Lower leg skin (tissue), 4 donors: ENCODE results near the gene AOPEP. TPM values are rescaled to one million over a fixed set of nuclear protein-coding genes. Genes with fewer than 3 reads are reported as not detected.

ENCODE experiments used
- DNase-seq, 2 donors: peaks; one replicate each; pipeline ENCODE4 v3.0.0-alpha.2; 2019; ENCODE audit warnings: low spot score in 2 of 2
- H3K4me3 ChIP-seq: fragments of 200-600 bp; sonication (generic); 2 replicates; pipeline ENCODE4 v1.5.1; 2017; ENCODE audit warnings: mild to moderate bottlenecking, low read depth; ENCODE audit not compliant: poor library complexity, severe bottlenecking
- POLR2A ChIP-seq, 2 donors: fragments of 450-650 bp; IDR thresholded peaks; one replicate each; pipeline ENCODE4 v1.6.1; 2016 to 2017; ENCODE audit warnings: antibody characterized with exemption in 2 of 2, mild to moderate bottlenecking in 1 of 2, moderate library complexity in 1 of 2
- WGBS, 2 donors: methylation state at CpG; one replicate each; pipeline ENCODE4 v1.1.5; 2018; 5-methylcytosine and 5-hydroxymethylcytosine counted together
- intact Hi-C: fragments of 100-400 bp; cut with DNase I; formaldehyde crosslinking; loops from one replicate; pipeline ENCODE4 v1.15.0; 2023; ENCODE audit warnings: low total_unique reads
- total RNA-seq, 4 donors: library from RNA; depleted of rRNA; stranded (reverse); fragments of >200 nt; gene quantifications; one replicate each; pipeline ENCODE4 v1.1.0, GENCODE V29; 2016
- TF ChIP-seq, protein P1 (sequence below), 3 donors: fragments of 450-650 bp; IDR thresholded peaks; one replicate each; pipeline ENCODE4 v1.5.1; 2016; ENCODE audit warnings: antibody characterized with exemption in 3 of 3, mild to moderate bottlenecking in 3 of 3, moderate library complexity in 2 of 3

Gene AOPEP
- total RNA-seq, 4 donors from 2014 or later, result 66.3 to 136 (median 118) TPM

DNA sequence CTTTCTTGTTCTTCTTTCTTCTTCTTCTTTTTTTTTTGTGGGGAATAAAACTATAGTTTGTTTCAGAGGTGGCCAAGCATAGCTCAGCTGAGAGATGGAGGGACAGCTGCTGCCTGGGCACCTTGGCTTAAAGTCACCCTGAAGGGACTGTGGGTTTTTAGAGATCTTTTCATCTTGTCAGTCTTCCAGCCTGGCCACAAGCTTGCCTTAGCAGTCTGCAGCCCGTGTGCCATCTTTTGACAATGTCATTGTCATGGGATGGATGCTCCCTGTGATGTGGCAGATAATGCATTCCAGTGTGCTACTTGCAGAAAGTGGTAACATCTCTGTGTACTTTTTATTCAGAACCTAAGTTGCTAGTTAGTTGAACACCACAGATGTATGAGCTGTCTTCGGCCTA, 310.2 kb downstream of the AOPEP start:
- 60 to 69% methylated on average over 2 of the region's 2 CpGs for WGBS, 2 donors
- DNase-seq, result no peak
- no peak for TF ChIP-seq POLR2A (IDR thresholded peaks at IDR 0.05)
- TF ChIP-seq, protein P1, sequence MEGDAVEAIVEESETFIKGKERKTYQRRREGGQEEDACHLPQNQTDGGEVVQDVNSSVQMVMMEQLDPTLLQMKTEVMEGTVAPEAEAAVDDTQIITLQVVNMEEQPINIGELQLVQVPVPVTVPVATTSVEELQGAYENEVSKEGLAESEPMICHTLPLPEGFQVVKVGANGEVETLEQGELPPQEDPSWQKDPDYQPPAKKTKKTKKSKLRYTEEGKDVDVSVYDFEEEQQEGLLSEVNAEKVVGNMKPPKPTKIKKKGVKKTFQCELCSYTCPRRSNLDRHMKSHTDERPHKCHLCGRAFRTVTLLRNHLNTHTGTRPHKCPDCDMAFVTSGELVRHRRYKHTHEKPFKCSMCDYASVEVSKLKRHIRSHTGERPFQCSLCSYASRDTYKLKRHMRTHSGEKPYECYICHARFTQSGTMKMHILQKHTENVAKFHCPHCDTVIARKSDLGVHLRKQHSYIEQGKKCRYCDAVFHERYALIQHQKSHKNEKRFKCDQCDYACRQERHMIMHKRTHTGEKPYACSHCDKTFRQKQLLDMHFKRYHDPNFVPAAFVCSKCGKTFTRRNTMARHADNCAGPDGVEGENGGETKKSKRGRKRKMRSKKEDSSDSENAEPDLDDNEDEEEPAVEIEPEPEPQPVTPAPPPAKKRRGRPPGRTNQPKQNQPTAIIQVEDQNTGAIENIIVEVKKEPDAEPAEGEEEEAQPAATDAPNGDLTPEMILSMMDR (IDR thresholded peaks at IDR 0.05), result no peak
- no peak overlapping the region for H3K4me3 ChIP-seq
- intact Hi-C loops, result no loop called here

DNA sequence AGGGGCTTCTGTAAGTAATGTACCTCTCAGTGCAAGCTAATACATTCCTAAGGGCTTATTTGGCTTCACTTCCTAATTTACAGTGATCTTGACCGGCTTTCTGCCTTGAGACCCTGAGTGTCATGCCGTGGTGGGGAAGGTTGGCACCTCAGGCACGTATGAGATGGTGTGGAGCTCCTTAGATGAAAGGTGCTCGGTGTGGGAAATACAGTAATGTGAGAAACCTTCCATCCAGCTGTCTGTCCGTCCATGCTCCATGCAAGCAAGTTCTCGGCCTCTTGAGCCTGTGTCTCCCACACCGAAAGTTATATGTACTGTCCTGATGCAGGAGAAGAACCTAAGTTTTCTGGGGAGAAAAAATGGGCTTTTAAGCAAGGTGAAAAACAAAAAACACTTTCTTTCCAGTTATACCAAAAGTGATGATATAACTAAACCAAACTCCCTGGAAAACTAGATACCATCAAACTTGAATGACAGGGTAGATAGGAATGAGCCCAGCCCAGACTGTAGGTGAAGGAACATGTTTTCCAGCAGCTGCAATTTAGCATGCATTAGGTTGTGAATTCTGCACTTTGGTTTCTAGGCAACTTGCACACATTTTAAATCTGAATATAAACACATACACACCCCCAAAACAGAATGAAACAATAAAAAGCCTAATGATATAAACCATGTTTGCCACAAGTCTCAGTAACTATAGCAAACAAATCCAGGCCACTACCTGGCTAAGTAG, 311.5 kb downstream of the AOPEP start:
- intact Hi-C loops, result no loop called here
- TF ChIP-seq, protein P1 (IDR thresholded peaks at IDR 0.05), result no peak
- no peak for DNase-seq
- H3K4me3 ChIP-seq, result no peak overlapping the region
- WGBS, 2 donors, result 55 to 66% methylated on average over 7 of the region's 7 CpGs

DNA sequence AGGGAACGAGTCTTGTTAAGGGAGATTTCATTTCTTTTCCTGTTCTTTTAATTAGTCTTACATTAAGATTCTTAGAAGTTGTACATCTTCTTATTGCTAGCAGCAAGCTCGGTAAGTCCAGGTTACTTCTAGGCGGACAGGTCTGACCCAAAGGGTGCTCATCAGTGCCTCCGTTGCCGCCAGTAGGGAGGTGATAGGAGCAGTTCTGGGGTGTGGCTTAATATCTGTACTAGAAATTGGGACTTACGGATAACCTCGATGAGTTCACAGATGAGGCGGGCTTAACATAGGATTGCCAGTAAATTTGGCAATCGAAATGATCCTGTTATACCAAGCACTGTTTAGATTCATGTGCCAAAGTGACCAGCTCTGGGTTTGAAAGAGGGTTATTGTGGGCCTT, 312.2 kb downstream of the AOPEP start:
- no peak for TF ChIP-seq POLR2A (IDR thresholded peaks at IDR 0.05)
- TF ChIP-seq, protein P1 (IDR thresholded peaks at IDR 0.05), result no peak
- 61 to 64% methylated on average over 9 of the region's 9 CpGs for WGBS, 2 donors
- no peak overlapping the region for H3K4me3 ChIP-seq
- no peak for DNase-seq
- intact Hi-C loops, result no loop called here

DNA sequence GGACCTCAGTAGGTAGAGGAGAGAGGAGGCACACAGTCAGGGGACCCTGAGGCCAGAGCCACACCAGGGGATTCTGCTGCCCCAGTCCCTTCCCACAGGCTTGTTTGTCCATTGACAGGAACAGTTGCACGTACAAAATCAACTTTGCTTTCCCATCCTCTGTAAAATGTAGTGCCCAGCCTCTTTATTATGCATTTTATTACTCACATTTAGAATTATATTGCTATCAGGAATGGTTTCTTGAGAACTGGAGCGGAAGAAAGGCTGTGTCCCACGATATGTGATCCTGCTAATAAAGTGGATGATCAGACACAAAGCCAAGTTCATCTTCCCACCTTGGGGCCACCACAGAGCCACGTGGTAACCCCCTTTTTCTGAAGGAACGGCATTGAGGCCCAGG, 313.6 kb downstream of the AOPEP start:
- WGBS, 2 donors, result 66 to 71% methylated on average over 5 of the region's 5 CpGs
- intact Hi-C loops, result no loop called here
- no peak for TF ChIP-seq POLR2A (IDR thresholded peaks at IDR 0.05)
- TF ChIP-seq, protein P1 (IDR thresholded peaks at IDR 0.05), result no peak

DNA sequence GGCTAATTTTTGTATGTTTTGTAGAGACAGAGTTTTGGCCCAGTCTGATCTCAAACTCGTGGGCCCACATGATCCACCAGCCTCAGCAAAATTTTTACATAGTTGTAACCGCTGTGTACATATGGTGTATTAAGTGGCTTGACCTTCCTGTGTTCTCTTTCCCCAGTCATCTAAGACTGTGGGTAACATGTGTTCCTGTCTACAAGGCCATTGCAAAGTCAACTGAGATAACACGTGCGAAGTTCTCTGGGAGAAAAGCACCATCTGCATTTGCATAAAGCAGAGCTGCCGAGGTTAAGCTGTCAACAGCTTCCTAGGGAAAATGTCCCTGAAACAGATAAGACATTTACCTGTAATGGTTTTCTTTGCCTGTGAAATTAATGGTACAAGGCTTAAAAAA, 317.3 kb downstream of the AOPEP start:
- no peak overlapping the region for H3K4me3 ChIP-seq
- no peak for DNase-seq
- TF ChIP-seq POLR2A (IDR thresholded peaks at IDR 0.05), result no peak
- TF ChIP-seq, protein P1 (IDR thresholded peaks at IDR 0.05), result no peak
- intact Hi-C loops, result no loop called here
- 57 to 61% methylated on average over 5 of the region's 5 CpGs for WGBS, 2 donors

More for the DNA sequence above, 313.6 kb downstream of the AOPEP start:
- no peak for DNase-seq
- no peak overlapping the region for H3K4me3 ChIP-seq
